Femur (tissue), 1 donor: ENCODE measurements around the gene FNDC3B.

ENCODE experiments used
- DNase-seq: peaks from one replicate; pipeline ENCODE4 v3.0.0-alpha.2; 2017

Gene FNDC3B

GRCh38 chr3:172323894-172324610 lies 284.7 kb downstream of the FNDC3B start:
- DNase-seq: no peak

GRCh38 chr3:172324611-172325203 lies 285.3 kb downstream of the FNDC3B start:
- DNase-seq: no peak

GRCh38 chr3:172325461-172325860 lies 286.1 kb downstream of the FNDC3B start:
- no peak for DNase-seq

- DNase-seq: no peak
Observed at GRCh38 chr3:172326993-172327392, 287.6 kb downstream of the FNDC3B start.

GRCh38 chr3:172328282-172328681 lies 288.9 kb downstream of the FNDC3B start:
- no peak for DNase-seq

GRCh38 chr3:172329070-172329469 lies 289.7 kb downstream of the FNDC3B start:
- no peak for DNase-seq

- DNase-seq: no peak
Observed at GRCh38 chr3:172330413-172330812, 291.0 kb downstream of the FNDC3B start.

- DNase-seq: peak; percentile 73
Observed at GRCh38 chr3:172332256-172333041, 293.1 kb downstream of the FNDC3B start.

- DNase-seq: no peak
Observed at GRCh38 chr3:172333042-172333377, 293.6 kb downstream of the FNDC3B start.

GRCh38 chr3:172333692-172334457 lies 294.5 kb downstream of the FNDC3B start:
- DNase-seq: no peak

GRCh38 chr3:172334671-172335207 lies 295.4 kb downstream of the FNDC3B start:
- no peak for DNase-seq

GRCh38 chr3:172339892-172340291 lies 300.5 kb downstream of the FNDC3B start:
- no peak for DNase-seq

GRCh38 chr3:172340583-172340982 lies 301.2 kb downstream of the FNDC3B start:
- peak; percentile 50 for DNase-seq

- DNase-seq: no peak
Observed at GRCh38 chr3:172341482-172342059, 302.2 kb downstream of the FNDC3B start.

- DNase-seq: no peak
Observed at GRCh38 chr3:172342097-172342659, 302.8 kb downstream of the FNDC3B start.

GRCh38 chr3:172343117-172343516 lies 303.7 kb downstream of the FNDC3B start:
- DNase-seq: no peak

- no peak for DNase-seq
Observed at GRCh38 chr3:172343979-172344378, 304.6 kb downstream of the FNDC3B start.

GRCh38 chr3:172346161-172346560 lies 306.8 kb downstream of the FNDC3B start:
- DNase-seq: no peak

- DNase-seq: no peak
Observed at GRCh38 chr3:172347895-172348679, 308.7 kb downstream of the FNDC3B start.

GRCh38 chr3:172351895-172352466 lies 312.6 kb downstream of the FNDC3B start:
- no peak for DNase-seq

- DNase-seq: no peak
Observed at GRCh38 chr3:172352786-172353185, 313.4 kb downstream of the FNDC3B start.
